HepG2 (cell line): ENCODE results near the gene WDR26. TPM values are rescaled to one million over a fixed set of nuclear protein-coding genes. Genes with fewer than 3 reads are reported as not detected.

Experiments used
- FOXK2 ChIP-seq: fragments of 450-650 bp; IDR thresholded peaks from 2 replicates; pipeline ENCODE4 v1.6.1; 2016
- LCORL ChIP-seq, 2 experiments: fragments of 450-650 bp in 1 of 2; sonication (generic) in 1 of 2; formaldehyde crosslinking in 1 of 2; IDR thresholded peaks; 2 replicates each; pipeline versions ENCODE4 v1.5.0 to v1.6.1; 2017 to 2020; ENCODE audit warnings: antibody characterized with exemption in 1 of 2, missing genetic modification reagents in 1 of 2
- MED8 ChIP-seq: sonication (generic); formaldehyde crosslinking; IDR thresholded peaks from 2 replicates; pipeline ENCODE4 v1.8.1; 2023; ENCODE audit warnings: mild to moderate bottlenecking, missing genetic modification reagents; ENCODE audit not compliant: insufficient replicate concordance
- PCBP2 ChIP-seq: fragments of 200-400 bp; formaldehyde crosslinking; optimal IDR thresholded peaks from 2 replicates; pipeline ENCODE3; 2018; ENCODE audit warnings: low read length, low read depth; ENCODE audit not compliant: poor library complexity, severe bottlenecking
- PRDM10 ChIP-seq: sonication (generic); formaldehyde crosslinking; IDR thresholded peaks from 2 replicates; pipeline ENCODE4 v1.4.0; 2020; ENCODE audit warnings: low read depth, missing genetic modification reagents
- TBL1XR1 ChIP-seq: fragments of 150-350 bp; IDR thresholded peaks from 2 replicates; pipeline ENCODE4 v1.6.1; 2014; ENCODE audit warnings: borderline replicate concordance, low read length; ENCODE audit not compliant: partially characterized antibody
- ZBTB20 ChIP-seq: sonication (generic); formaldehyde crosslinking; IDR thresholded peaks from 2 replicates; pipeline ENCODE4 v1.8.1; 2023; ENCODE audit warnings: missing genetic modification reagents, low read depth, mild to moderate bottlenecking, borderline replicate concordance
- ZNF318 ChIP-seq: sonication (generic); formaldehyde crosslinking; IDR thresholded peaks from 2 replicates; pipeline ENCODE4 v1.4.0; 2020; ENCODE audit warnings: mild to moderate bottlenecking, missing genetic modification reagents
- ZNF549 ChIP-seq: sonication (generic); formaldehyde crosslinking; IDR thresholded peaks from 2 replicates; pipeline ENCODE4 v1.5.0; 2020; ENCODE audit warnings: missing genetic modification reagents
- ZNF629 ChIP-seq: sonication (generic); formaldehyde crosslinking; conservative IDR thresholded peaks from 2 replicates; pipeline ENCODE4 v1.5.0; 2020; ENCODE audit warnings: missing genetic modification reagents
- ZNF652 ChIP-seq: IDR thresholded peaks from 2 replicates; pipeline ENCODE4 v1.6.1; 2016; ENCODE audit warnings: low read depth, borderline replicate concordance
- ZNF792 ChIP-seq: IDR thresholded peaks from 2 replicates; pipeline ENCODE4 v1.6.1; 2016
- ZSCAN9 ChIP-seq: IDR thresholded peaks from 2 replicates; pipeline ENCODE4 v1.6.1; 2016; ENCODE audit warnings: borderline replicate concordance
- polyA plus RNA-seq, 8 experiments: library from polyadenylated mRNA; depleted of rRNA in 3 of 8; stranded (reverse) in 7 of 8; unstranded in 1 of 8; fragments of >200 nt; fragmentation: Illumina TruSeq in 4 of 8; extraction: Trizol in 4 of 8; gene quantifications; 2 replicates each; pipeline versions ENCODE4 v1.2.1 to v1.2.3, GENCODE V29; 2011 to 2016; ENCODE audit warnings: low read depth in 4 of 8, missing spikeins in 1 of 8, mixed read lengths in 1 of 8; ENCODE audit not compliant: insufficient read depth in 1 of 8
- total RNA-seq, 5 experiments: library from RNA; depleted of rRNA; stranded (reverse); fragments of >200 nt; fragmentation: Illumina TruSeq; extraction: Trizol; gene quantifications; 2 replicates each; pipeline ENCODE4 v1.2.3, GENCODE V29; 2016; ENCODE audit warnings: low read depth in 1 of 5
- TF ChIP-seq, protein P1 (sequence below): sonication (generic); formaldehyde crosslinking; IDR thresholded peaks from 2 replicates; pipeline ENCODE4 v1.4.0; 2020; ENCODE audit warnings: missing genetic modification reagents; ENCODE audit errors: not compliant biosample characterization
- TF ChIP-seq, protein P2 (sequence below): sonication (generic); formaldehyde crosslinking; IDR thresholded peaks from 2 replicates; pipeline ENCODE4 v1.8.1; 2023; ENCODE audit warnings: missing genetic modification reagents, mild to moderate bottlenecking, borderline replicate concordance

WDR26 gene
- total and polyA plus RNA-seq, 2 of the 13 experiments (the other 11 are each of a cell fraction or from before 2014, with no cell fraction given), result 13.2 to 23.7 TPM

GRCh38 chr1:224438989-224439388, 4.4 kb upstream of the WDR26 start (continued):
- TF ChIP-seq PRDM10, result no peak
- TF ChIP-seq LCORL (IDR thresholded peaks at IDR 0.05), result no peak
- peak; percentile 74; the same call in 1 of the 2 replicates for TF ChIP-seq LCORL (CRISPR knock-in tag; IDR thresholded peaks at IDR 0.05)
- TF ChIP-seq PCBP2, result no peak
- no peak for TF ChIP-seq MED8
- TF ChIP-seq, protein P1, sequence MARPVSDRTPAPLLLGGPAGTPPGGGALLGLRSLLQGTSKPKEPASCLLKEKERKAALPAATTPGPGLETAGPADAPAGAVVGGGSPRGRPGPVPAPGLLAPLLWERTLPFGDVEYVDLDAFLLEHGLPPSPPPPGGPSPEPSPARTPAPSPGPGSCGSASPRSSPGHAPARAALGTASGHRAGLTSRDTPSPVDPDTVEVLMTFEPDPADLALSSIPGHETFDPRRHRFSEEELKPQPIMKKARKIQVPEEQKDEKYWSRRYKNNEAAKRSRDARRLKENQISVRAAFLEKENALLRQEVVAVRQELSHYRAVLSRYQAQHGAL (CRISPR knock-in tag), result no peak
- 0 out of 2 replicates have a peak, but pooled peaks have one; percentile 22 for TF ChIP-seq ZNF792 (CRISPR knock-in tag)
- no peak for TF ChIP-seq ZNF549 (CRISPR knock-in tag)
- no peak for TF ChIP-seq ZNF318 (CRISPR knock-in tag)
- TF ChIP-seq TBL1XR1, result no peak
- no peak for TF ChIP-seq ZNF652 (CRISPR knock-in tag)
- no peak for TF ChIP-seq ZNF629 (CRISPR knock-in tag)
- TF ChIP-seq, protein P2, sequence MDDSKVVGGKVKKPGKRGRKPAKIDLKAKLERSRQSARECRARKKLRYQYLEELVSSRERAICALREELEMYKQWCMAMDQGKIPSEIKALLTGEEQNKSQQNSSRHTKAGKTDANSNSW (CRISPR knock-in tag), result no peak
- 0 out of 2 replicates have a peak, but pooled peaks have one; percentile 20 for TF ChIP-seq ZSCAN9 (CRISPR knock-in tag)
- TF ChIP-seq ZBTB20 (CRISPR knock-in tag), result 0 out of 2 replicates have a peak, but pooled peaks have one; percentile 43
- TF ChIP-seq FOXK2, result no peak
